ENCODE data around the gene SFXN1. TPM values are rescaled to one million over a fixed set of nuclear protein-coding genes. Genes with fewer than 3 reads are reported as not detected.

The SFXN1 gene
- polyA plus RNA-seq, 3 donors: 5.8 to 10.3 (median 8.3) TPM

DNA sequence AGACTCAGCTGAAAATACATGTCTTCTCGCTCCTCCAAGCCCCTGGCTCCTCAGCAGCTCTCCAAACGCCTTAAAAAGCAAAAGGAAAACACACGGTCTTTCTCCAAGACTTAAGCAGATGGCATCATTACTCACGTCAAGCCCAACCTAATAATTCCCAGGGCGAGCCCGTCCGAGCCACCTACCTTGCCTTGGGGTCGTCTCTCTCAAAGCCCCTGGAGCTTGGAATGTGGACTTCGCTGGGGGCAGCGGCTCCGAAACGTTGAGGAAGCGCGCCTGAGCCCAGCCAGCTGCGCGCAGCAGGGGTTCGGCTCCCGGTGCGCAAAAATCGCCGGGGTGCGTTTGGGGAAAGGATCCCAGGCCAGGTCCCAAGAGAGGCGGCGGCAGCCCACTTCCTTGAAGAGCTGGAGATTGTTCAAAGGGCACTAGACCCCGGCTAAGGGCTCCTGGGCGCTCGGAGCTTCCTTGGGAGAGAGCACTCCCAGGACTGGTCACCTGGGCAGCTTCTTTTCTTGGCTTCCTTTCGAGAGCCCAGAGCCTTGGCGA, 34.8 kb upstream of the SFXN1 start:
- Histone ChIP-seq H3K4me3 (replicated peaks in 1 of 3; ENCODE audit: low read depth in 2 of 3, low read length in 3 of 3) (no peak overlapping the region), H4K20me1 (ENCODE audit: insufficient read depth, low read length) (no peaks in the 10 kb centered on the region), H3K79me2 (ENCODE audit: insufficient read depth, low read length) (no peaks in the 10 kb centered on the region), H2AFZ (ENCODE audit: insufficient read depth, low read depth, low read length, poor library complexity, severe bottlenecking) (no peak overlapping the region), H3K9me3 (replicated peaks in 1 of 2; ENCODE audit: control insufficient read depth in 1 of 2, insufficient read depth in 1 of 2, low read length in 2 of 2) (peaks cover 0 to 5% of the 10 kb centered on the region in 2 donors), H3K9ac (ENCODE audit: insufficient read depth, low read length, poor library complexity, severe bottlenecking) (no peak overlapping the region), H3K36me3 (replicated peaks in 1 of 2; ENCODE audit: control insufficient read depth in 1 of 2, insufficient read depth in 2 of 2, low read length in 2 of 2) (no peaks in the 10 kb centered on the region), H3K4me1 (ENCODE audit: control insufficient read depth in 1 of 2, insufficient read depth in 2 of 2, low read length in 2 of 2) (peaks cover 0 to 4% of the 10 kb centered on the region in 2 donors), H3K4me2 (replicated peaks; ENCODE audit: extremely low read depth, low read length, poor library complexity, severe bottlenecking) (no peak overlapping the region), H3K27ac (ENCODE audit: low read depth in 1 of 2, low read length in 2 of 2) (no peak overlapping the region), H3K27me3 (ENCODE audit: control insufficient read depth in 2 of 2, insufficient read depth in 2 of 2, low read length in 2 of 2) (peaks cover 17 to 71% of the 10 kb centered on the region in 2 donors)
- intact Hi-C loops (cut with micrococcal nuclease): loop anchor here in 1 of 2 donors (5.0 kb wide), 1 partner anchor 491 kb away; no protein-coding TSS in a partner anchor
- TF ChIP-seq, protein P1, sequence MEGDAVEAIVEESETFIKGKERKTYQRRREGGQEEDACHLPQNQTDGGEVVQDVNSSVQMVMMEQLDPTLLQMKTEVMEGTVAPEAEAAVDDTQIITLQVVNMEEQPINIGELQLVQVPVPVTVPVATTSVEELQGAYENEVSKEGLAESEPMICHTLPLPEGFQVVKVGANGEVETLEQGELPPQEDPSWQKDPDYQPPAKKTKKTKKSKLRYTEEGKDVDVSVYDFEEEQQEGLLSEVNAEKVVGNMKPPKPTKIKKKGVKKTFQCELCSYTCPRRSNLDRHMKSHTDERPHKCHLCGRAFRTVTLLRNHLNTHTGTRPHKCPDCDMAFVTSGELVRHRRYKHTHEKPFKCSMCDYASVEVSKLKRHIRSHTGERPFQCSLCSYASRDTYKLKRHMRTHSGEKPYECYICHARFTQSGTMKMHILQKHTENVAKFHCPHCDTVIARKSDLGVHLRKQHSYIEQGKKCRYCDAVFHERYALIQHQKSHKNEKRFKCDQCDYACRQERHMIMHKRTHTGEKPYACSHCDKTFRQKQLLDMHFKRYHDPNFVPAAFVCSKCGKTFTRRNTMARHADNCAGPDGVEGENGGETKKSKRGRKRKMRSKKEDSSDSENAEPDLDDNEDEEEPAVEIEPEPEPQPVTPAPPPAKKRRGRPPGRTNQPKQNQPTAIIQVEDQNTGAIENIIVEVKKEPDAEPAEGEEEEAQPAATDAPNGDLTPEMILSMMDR (IDR thresholded peaks at IDR 0.05): no peak
- DNase-seq: no peak
- no peak overlapping the region for H3K27ac Mint-ChIP-seq
- H3K4me1 Mint-ChIP-seq: peaks cover 3% of the 10 kb centered on the region
- H3K27me3 Mint-ChIP-seq (ENCODE audit: low read depth in 3 of 3): peaks cover 43 to 70% (median 57%) of the 10 kb centered on the region in 3 donors
- peaks cover 0 to 4% (median 0%) of the 10 kb centered on the region in 7 donors for H3K9me3 Mint-ChIP-seq
- WGBS (ENCODE audit: insufficient coverage): 9% methylated on average over 29 of the region's 29 CpGs
- no peaks in the 10 kb centered on the region for H3K36me3 Mint-ChIP-seq
- peak overlapping the region in 1 of 2 donors; percentile 73 for H3K4me3 Mint-ChIP-seq

- TF ChIP-seq, protein P1 (IDR thresholded peaks at IDR 0.05): peak; percentile 73
- Histone ChIP-seq H3K79me2 (ENCODE audit: insufficient read depth, low read length) (no peaks in the 10 kb centered on the region), H3K27ac (ENCODE audit: low read depth in 1 of 2, low read length in 2 of 2) (no peak within 1 kb of the TSS), H3K4me2 (replicated peaks; ENCODE audit: extremely low read depth, low read length, poor library complexity, severe bottlenecking) (no peak within 1 kb of the TSS), H4K20me1 (ENCODE audit: insufficient read depth, low read length) (no peaks in the 10 kb centered on the region), H3K4me1 (ENCODE audit: control insufficient read depth in 1 of 2, insufficient read depth in 2 of 2, low read length in 2 of 2) (peaks cover 0 to 4% of the 10 kb centered on the region in 2 donors), H3K9ac (ENCODE audit: insufficient read depth, low read length, poor library complexity, severe bottlenecking) (no peak within 1 kb of the TSS), H2AFZ (ENCODE audit: insufficient read depth, low read depth, low read length, poor library complexity, severe bottlenecking) (no peak within 1 kb of the TSS), H3K36me3 (replicated peaks in 1 of 2; ENCODE audit: control insufficient read depth in 1 of 2, insufficient read depth in 2 of 2, low read length in 2 of 2) (no peaks in the 10 kb centered on the region), H3K9me3 (replicated peaks in 1 of 2; ENCODE audit: control insufficient read depth in 1 of 2, insufficient read depth in 1 of 2, low read length in 2 of 2) (peaks cover 0 to 5% of the 10 kb centered on the region in 2 donors), H3K4me3 (replicated peaks in 1 of 3; ENCODE audit: low read depth in 2 of 3, low read length in 3 of 3) (no peak within 1 kb of the TSS), H3K27me3 (ENCODE audit: control insufficient read depth in 2 of 2, insufficient read depth in 2 of 2, low read length in 2 of 2) (peaks cover 15 to 66% of the 10 kb centered on the region in 2 donors)
- intact Hi-C loops (cut with micrococcal nuclease): loop anchor here in 1 of 2 donors (5.0 kb wide), 1 partner anchor 492 kb away; no protein-coding TSS in a partner anchor
- peaks cover 3% of the 10 kb centered on the region for H3K4me1 Mint-ChIP-seq
- peaks cover 0 to 4% (median 0%) of the 10 kb centered on the region in 7 donors for H3K9me3 Mint-ChIP-seq
- peak within 1 kb of the TSS in 1 of 2 donors; percentile 80 for H3K4me3 Mint-ChIP-seq
- H3K27ac Mint-ChIP-seq: no peak within 1 kb of the TSS
- WGBS (ENCODE audit: insufficient coverage): 2% methylated on average over 91 of the region's 91 CpGs
- peaks cover 47 to 70% (median 57%) of the 10 kb centered on the region in 3 donors for H3K27me3 Mint-ChIP-seq (ENCODE audit: low read depth in 3 of 3)
- DNase-seq: peak in 1 of 3 donors; percentile 8
- H3K36me3 Mint-ChIP-seq: no peaks in the 10 kb centered on the region
These were observed 34.1 kb upstream of the SFXN1 start, which contains the start of gene DRD1 for GRCh38 chr5:175444060-175444904. TSS of gene DRD1 (minus strand) at chr5:175444182. CDS start at chr5:175443099, 1,083 bp downstream.

All from CD14-positive monocyte (primary cell).